Sciatic nerve (tissue), 2 donors: ENCODE measurements around the gene KRTAP4-4. TPM values are rescaled to one million over a fixed set of nuclear protein-coding genes. Genes with fewer than 3 reads are reported as not detected.
"Not testable (repeated sequence)": the region's sequence is repeated elsewhere in the genome, so short reads cannot be mapped to it uniquely, and the experiment has no call there.

Source experiments
- ATAC-seq: fragments of 200-7000 bp; cut with Tn5 transposase; one replicate; pipeline ENCODE4 v1.9.1; 2020; ENCODE audit warnings: mild to moderate bottlenecking, moderate library complexity
- DNase-seq: peaks from one replicate; pipeline ENCODE4 v3.0.0-alpha.2; 2020; ENCODE audit warnings: low spot score
- intact Hi-C: fragments of 100-400 bp; cut with DNase I; formaldehyde crosslinking; loops from one replicate; pipeline ENCODE4 v1.14.2; 2022
- total RNA-seq: library from RNA; stranded (reverse); fragmentation: NEBNext Ultra II Directional; extraction: Animal tissue kit (Norgen Biotek cat#: 25700); gene quantifications from one replicate; pipeline ENCODE4 v1.2.1, GENCODE V29; 2021
- donor health status: DM: no; HTN: no; CAD: no.
- donor health status: DM: no; HTN: no; CAD: no.

KRTAP4-4 gene
- total RNA-seq = not detected

DNA sequence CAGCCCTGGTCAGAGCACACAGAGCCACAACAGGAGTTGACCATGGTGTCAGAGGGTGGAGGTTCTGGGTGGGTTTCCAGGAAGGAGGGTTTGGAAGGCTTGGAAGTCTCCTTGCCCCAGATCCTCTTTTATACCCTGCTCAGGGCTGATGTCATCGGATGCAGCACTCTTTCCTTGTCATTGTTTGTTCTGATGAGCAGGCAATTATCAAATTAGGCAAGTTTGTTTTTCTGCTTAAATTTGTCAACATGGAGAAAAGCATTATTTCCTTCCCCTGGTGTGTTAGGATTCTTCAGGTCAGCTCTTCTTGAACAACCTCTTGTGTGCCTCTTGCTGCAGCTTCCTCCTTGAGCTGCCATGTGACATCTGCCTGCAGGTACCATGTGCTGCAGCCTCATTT is at the start of gene KRTAP4-4:
KRTAP4-4 (minus strand) TSS at position 101 of the 400 bp plus-strand sequence; CDS start at position 44, 57 bp downstream.
- DNase-seq = no peak
- ATAC-seq = no peak

DNA sequence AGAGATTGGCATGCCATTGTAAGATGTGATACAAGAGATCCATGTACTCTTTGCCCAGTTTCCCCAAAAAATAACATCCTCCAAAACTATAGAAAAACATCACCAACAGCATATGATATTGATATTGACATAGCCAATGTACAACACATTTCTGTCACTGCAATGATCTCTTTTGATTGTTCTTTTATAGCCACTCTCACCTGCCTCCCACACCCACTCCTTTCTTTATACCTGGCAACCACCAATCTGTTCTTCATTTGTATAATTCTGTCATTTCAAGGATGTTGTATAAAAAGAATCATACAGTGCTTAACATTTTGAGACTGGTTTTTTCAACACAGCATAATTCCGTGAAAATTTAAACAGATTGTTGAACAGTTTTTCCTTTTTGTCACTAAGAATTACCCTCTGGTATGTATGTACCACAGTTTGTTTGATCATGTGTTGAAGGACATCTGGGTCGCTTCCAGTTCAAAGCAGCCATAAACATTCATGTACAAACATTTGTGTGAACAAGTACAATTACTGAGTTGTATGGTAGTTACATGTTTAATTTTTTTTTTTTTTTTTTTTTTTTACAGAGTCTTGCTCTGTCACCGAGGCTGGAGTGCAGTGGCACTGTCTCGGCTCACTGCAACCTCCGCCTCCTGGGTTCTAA is 39.0 kb upstream of the KRTAP4-4 start:
- intact Hi-C loops = no loop called here
- DNase-seq = no peak
- no peak for ATAC-seq

More for the DNA sequence above, at the start of gene KRTAP4-4:
- intact Hi-C loops = no loop called here

DNA sequence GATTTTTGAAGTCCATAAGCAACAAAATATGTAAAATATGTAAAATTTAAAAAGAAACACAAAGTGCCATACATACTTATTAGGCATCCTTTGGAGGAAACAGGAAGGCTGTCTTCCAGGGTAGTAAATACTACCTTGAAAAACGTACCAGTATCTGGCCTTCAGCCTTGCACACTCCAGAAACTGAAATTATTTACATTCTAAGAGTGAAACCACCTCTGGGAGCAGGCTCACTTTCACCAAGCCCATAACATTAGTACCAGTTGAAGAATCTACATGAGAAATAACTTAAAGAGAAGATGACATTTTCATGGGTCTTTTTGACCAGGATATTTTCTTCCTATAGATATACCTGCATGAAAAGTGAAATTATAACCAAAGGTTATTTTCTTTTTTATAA is 35.5 kb upstream of the KRTAP4-4 start:
- no peak for DNase-seq
- intact Hi-C loops = no loop called here
- no peak for ATAC-seq

DNA sequence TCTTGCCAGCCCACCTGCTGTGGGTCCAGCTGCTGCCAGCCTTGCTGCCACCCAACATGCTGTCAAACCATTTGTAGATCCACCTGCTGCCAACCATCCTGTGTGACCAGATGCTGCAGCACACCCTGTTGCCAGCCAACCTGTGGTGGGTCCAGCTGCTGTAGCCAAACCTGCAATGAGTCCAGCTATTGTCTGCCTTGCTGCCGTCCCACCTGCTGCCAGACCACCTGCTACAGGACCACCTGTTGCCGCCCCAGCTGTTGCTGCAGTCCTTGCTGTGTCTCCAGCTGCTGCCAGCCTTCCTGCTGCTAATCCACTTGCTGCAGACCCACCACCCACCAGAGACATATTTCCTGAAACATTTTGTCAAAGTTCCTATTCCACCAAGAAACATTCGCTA is 29.8 kb upstream of the KRTAP4-4 start:
- no peak for ATAC-seq
- intact Hi-C loops = no loop called here
- no peak for DNase-seq

DNA sequence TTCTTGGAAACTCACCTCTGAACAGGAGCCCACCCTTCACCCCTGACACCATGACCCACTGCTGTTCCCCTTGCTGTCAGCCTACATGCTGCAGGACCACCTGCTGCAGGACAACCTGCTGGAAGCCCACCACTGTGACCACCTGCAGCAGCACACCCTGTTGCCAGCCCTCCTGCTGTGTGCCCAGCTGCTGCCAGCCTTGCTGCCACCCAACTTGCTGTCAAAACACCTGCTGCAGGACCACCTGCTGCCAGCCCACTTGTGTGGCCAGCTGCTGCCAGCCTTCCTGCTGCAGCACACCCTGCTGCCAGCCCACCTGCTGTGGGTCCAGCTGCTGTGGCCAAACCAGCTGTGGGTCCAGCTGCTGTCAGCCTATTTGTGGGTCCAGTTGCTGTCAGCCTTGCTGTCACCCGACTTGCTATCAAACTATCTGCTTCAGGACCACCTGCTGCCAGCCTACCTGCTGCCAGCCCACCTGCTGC is 29.3 kb upstream of the KRTAP4-4 start, which contains the start of gene KRTAP9-1:
KRTAP9-1 (plus strand) TSS at position 51 of the 482 bp plus-strand sequence; CDS start at position 51, 0 bp downstream.
- DNase-seq, ATAC-seq, intact Hi-C loops: not testable (repeated sequence)

DNA sequence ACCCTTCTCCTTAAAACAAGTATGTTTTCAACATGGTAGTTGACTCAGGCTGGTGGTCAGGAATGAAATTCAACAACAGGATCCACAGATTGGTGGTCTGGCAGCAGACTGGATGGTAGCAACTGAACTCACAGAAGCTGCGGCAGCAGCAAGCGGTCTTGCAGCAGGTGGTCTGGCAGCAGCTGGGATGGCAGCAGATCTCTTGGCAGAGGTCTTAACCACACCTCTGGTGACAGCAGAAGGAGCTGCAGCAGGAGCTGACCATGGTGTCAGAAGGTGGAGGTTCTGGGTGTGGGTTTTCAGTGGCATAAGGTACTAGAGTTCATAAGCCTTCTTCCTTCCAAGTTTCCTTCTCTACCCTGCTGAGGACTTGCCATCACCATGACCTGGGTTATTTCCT is 26.3 kb upstream of the KRTAP4-4 start:
- intact Hi-C loops = no loop called here
- no peak for ATAC-seq
- DNase-seq = no peak

DNA sequence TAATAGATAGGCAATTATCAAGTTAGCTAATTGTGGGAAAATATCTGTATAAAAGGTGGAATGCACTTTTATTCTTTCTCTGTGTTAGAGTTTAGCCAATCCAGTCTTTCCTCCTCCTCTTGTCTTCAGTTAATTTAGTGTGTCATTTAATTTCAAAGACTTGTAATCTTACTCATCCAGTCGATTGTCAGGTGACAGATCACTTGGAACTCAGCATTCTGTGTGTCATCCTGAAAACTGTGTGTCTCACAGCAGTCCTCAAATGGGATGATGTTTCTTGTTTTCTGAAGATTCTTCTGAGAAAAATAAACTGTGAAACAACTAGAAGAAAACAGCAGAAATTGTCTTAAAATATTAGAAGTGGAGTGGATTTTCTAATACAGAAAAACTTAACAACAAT is 24.5 kb upstream of the KRTAP4-4 start:
- no peak for ATAC-seq
- intact Hi-C loops = no loop called here
- DNase-seq = no peak

DNA sequence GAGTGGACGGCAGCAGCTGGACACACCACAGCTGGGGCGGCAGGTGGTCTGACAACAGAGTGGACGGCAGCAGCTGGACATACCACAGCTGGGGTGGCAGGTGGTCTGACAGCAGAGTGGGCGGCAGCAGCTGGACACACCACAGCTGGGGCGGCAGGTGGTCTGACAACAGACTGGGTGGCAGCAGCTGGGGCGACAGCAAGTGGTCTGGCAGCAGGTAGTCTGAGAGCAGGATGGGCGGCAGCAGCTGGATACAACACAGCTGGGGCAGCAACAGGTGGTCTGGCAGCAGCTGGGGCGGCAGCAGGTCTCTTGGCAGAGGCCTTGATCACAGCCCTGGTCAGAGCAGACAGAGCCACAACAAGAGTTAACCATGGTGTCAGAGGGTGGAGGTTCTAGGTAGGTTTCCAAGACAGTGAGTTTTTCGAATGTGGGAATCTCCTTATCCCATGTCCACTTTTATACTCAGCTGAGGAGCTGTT is 24.0 kb upstream of the KRTAP4-4 start, which contains the start of gene KRTAP4-1:
KRTAP4-1 (minus strand) TSS at position 432 of the 482 bp plus-strand sequence; CDS start at position 375, 57 bp downstream.
- no peak for DNase-seq
- intact Hi-C loops = no loop called here
- no peak for ATAC-seq

DNA sequence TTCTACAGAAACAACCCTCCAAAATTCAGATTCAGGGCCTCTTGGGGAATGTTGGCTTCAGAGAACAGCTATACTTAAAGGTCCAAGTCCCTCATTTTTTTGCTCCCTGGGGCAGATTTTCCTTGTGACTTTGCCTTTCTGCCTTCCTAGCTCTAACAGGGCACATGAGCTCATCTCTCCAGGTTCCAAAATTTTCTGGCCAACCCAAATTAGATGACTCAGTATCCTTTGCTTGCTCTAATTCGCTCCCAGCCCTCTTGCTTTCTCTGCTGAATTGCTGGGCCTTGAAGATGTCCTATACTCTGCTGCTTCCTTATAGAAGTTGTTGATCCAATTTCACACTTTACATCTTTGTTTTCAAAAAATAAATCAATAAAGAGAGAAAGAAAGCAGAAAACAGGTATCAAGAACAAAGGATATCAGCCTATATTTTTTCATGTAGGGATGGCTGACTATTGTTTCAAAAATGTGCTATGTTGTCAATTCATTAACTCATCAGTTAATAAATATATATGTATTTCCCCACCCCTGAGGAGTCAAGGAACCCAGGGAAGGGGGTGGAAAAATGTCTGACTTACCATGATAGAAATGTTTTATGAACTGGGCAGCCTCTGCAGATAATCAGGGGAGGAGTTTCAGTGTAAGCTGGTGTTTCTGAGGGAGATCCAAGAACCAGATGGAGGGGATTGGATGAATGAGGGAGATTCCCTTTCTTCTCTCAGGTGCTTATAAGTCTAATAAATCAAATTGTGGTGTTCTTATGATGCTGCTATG is 18.5 kb upstream of the KRTAP4-4 start:
- peak; percentile 62 for ATAC-seq
- intact Hi-C loops = no loop called here

DNA sequence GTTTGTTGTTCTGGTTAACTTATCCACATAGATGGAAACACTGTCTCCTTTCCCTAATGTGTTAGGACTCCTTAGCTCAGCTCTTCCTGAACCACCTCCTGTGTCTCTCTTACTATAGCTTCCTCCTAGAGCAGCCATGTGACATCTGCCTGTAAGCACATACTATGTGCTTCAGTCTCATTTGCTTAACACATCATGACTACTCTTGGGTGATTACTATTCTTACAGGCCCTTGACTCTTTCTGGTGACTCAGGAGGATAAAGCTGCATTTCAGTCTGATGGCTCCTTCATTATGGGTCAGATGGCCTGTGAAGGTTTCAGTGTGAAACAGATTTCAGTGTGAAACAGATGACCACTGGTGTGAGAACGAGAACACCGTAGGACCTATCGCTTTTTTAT is 17.8 kb upstream of the KRTAP4-4 start:
- peak; percentile 24 for ATAC-seq
- no peak for DNase-seq
- intact Hi-C loops = no loop called here

More for the DNA sequence above, 18.5 kb upstream of the KRTAP4-4 start:
- no peak for DNase-seq

DNA sequence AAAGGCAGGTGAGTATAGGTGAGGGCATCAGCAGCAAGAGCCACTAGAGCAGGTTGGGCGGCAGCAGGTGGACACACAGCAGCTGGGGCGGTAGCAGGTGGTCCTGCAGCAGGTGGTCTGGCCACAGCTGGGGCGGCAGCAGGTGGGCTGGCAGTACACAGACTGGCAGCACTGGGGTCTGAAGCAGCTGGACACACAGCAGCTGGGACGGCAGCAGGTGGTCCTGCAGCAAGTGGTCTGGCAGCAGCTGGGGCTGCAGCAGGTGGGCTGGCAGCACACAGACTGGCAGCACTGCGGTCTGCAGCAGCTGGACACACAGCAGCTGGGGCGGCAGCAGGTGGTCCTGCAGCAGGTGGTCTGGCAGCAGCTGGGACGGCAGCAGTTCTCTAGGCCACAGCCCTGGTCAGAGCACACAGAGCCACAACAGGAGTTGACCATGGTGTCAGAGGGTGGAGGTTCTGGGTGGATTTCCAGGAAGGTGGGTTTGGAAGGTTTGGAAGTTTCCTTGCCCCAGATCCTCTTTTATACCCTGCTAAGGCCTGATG is 17.3 kb upstream of the KRTAP4-4 start, which contains the start of gene KRTAP4-2:
KRTAP4-2 (minus strand) TSS at position 495 of the 545 bp plus-strand sequence; CDS start at position 438, 57 bp downstream.
- intact Hi-C loops = no loop called here
- ATAC-seq (no peak), DNase-seq (no peak)

DNA sequence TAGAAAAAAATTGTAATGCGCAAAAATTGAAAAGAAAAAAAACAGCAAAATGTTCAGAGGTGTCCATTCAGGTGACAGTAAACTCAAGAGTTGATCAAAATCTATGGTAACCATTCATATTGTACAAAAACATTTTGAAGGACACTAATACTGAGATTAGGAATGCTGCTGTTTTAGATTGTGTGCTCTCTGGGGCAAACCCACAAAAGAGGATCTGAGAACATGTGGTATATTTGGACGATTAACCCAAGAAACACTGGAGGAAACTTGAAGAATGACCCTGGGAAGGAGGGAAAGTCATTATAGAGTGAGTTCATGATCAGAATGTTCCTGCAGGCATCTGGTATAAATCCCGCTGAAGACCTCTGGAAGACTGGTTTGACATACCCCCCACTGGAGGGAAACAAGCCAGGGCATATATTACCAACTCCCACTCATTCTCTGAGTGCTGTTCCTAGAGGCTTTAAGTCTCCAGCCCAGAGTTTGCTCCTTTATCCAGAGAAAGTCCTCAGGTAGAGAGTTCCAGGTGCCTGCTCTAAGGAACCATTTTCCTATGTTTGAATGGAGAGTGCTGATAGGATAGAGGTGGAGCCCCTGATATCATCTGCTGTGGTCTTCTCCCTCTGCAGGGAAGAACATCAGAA is 16.3 kb upstream of the KRTAP4-4 start:
- no peak for ATAC-seq

DNA sequence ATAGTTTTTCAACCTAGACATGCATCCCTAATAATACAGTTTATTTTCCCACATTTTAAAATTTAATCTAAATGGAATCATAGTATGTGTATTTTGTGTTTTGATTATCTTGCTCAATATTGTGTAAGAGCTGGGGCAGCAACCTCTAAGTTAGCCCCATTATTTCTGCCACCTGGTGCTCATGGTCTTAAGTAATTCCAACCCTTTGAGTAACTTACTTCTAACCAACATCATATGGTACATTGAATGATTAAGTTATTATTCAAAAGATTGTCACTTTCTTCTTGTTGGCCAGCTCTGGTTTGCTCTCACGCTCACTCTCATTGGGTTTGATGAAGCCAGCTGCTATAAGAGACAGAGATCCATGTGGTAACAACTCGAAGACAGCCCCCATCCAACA is 11.3 kb upstream of the KRTAP4-4 start:
- ATAC-seq (no peak), DNase-seq (no peak)
- intact Hi-C loops = no loop called here

More for the DNA sequence above, 16.3 kb upstream of the KRTAP4-4 start:
- intact Hi-C loops = no loop called here
- no peak for DNase-seq

DNA sequence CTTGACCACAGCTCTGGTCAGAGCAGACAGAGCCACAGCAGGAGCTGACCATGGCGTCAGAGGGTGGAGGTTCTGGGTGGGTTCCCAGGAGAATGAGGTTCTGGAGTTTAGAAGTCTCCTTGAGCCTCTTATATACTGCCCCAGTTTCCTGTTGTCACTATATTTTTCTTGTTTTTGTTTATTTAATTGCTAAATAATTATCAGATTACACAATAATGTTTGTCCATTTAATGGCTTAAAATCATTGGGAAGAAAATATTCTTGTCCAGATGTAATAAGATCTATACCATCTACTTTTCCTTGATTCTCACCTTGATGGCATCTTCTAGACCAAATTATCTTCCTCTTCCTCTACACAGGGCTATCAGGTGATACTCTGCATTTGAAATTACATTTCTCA is 7.6 kb upstream of the KRTAP4-4 start, which contains the start of gene KRTAP4-3:
KRTAP4-3 (minus strand) TSS at position 101 of the 400 bp plus-strand sequence; CDS start at position 52, 49 bp downstream.
- ATAC-seq = no peak
- DNase-seq = no peak
- intact Hi-C loops = no loop called here

DNA sequence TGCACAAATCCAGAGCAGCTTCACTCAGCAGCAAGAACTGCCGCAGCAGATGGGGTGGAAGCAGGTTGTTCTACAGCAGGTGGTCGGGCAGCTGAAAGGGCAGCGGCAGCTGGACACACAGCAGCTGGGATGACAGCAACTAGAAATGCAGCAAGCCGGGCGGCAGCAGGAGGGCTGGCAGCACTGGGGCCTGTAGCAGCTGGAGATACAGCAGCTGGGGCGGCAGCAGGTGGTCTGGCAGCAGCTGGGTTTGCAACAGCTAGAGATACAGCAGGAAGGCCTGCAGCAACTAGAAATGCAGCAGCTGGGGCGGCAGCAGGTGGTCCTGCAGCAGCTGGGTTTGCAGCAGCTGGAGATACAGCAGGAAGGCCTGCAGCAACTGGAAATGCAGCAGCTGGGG is 7.0 kb upstream of the KRTAP4-4 start:
- intact Hi-C loops = no loop called here
- DNase-seq (no peak), ATAC-seq (no peak)

DNA sequence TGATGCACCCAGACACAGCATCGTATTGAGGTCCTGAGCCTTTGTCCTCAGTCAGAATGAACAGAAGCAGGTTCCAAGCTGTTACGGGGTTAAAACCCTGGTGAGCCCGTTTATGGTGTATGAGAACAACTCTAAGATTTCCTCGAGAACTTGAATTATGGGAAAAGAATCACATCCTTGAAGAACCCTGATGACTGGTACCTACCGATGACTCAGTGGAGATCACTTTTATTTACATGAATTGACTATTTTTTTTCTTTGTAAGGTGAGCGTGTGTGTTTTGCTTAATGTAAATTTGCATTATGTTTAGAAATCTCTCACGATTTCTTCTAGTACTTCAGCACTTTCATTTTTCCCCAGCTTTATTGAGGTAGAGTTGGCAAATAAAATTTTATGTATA is 3.3 kb upstream of the KRTAP4-4 start:
- intact Hi-C loops = no loop called here
- DNase-seq = no peak
- ATAC-seq = no peak

DNA sequence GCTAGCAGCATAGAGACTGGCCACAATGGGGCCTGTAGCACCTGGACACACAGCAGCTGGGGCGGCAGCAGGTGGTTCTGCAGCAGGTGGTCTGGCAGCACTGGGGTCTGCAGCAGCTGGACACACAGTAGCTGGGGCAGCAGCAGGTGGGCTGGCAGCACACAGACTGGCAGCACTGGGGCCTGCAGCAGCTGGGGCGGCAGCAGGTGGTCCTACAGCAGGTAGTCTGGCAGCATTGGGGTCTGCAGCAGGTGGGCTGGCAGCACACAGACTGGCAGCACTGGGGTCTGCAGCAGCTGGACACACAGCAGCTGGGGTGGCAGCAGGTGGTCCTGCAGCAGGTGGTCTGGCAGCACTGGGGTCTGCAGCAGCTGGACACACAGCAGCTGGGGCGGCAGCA is 358 bp downstream of the KRTAP4-4 start:
- intact Hi-C loops, ATAC-seq, DNase-seq: not testable (repeated sequence)

DNA sequence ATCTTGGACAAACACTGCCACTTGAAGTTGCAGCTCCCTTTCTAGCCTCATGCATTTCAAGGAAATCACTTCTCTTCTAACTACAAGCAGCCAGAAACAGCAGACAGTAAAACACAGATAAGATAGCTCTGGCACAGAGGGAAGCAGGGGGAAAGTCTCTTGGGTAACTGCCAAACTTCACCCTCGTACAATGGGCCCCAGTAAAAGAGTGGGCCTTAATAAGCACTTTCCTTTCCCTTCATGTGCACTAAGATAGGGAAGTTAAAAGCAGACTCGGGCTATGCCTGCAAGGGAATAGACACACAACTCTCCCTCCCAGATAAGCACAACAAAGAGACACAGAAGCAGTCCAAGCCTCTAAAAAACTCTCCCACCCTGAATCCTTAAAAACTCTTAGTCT is 6.7 kb downstream of the KRTAP4-4 start:
- ATAC-seq = no peak
- intact Hi-C loops = no loop called here
- no peak for DNase-seq

DNA sequence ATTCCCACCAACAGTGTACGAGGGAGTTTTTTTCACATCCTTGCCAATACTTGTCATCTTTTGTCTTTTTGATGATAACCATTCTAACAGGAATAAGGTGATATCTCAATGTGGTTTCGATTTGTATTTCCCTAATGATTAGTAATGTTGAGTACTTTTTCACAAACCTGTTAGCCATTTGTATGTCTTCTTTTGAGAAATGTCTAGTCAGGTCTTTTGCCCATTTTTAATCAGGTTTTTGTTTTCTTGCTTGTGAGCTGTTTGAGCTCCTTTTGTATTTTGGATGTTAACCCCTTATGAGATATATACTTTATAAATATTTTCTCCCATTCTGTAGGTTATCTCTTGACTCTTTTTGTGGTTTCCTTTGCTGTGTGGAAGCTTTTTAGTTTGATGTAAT is 9.0 kb downstream of the KRTAP4-4 start:
- no peak for ATAC-seq
- no peak for DNase-seq
- intact Hi-C loops = no loop called here
